ENCODE data around the gene TLR2. TPM values are rescaled to one million over a fixed set of nuclear protein-coding genes. Genes with fewer than 3 reads are reported as not detected.

TLR2 gene
- total and polyA plus RNA-seq, 2 of the 4 experiments (the other 2 are of a cell fraction): under 0.01 to 0.03 TPM

- no TSS peak for BruUV-seq (replicated peaks)
- intact Hi-C loops (cut with micrococcal nuclease): no loop called here
- Histone ChIP-seq H4K5ac (ENCODE audit: low read depth, low read length) (no peak overlapping the region), H3K27me3 (ENCODE audit: control insufficient read depth, insufficient read depth, low read length) (no peaks in the 10 kb centered on the region), H2BK20ac (ENCODE audit: low read depth, low read length) (no peak overlapping the region), H3K36me3 (ENCODE audit: control insufficient read depth, insufficient read depth, low read length) (peaks cover 15% of the 10 kb centered on the region), H2BK5ac (ENCODE audit: low read depth, low read length, poor library complexity, severe bottlenecking) (no peak overlapping the region), H3K9me1 (ENCODE audit: insufficient read depth, low read length) (no peaks in the 10 kb centered on the region), H3K4me2 (ENCODE audit: low read depth, low read length) (no peak overlapping the region), H3K79me1 (ENCODE audit: low read depth in 1 of 2, low read length in 2 of 2) (no peaks in the 10 kb centered on the region), H2BK120ac (ENCODE audit: low read depth, low read length) (no peak overlapping the region), H3K4ac (ENCODE audit: low read depth, low read length) (no peak overlapping the region), H3K14ac (replicated peaks; ENCODE audit: low read depth, low read length) (no peak overlapping the region), H4K20me1 (ENCODE audit: insufficient read depth, low read length) (no peaks in the 10 kb centered on the region), H2AK5ac (ENCODE audit: low read depth, low read length) (no peak overlapping the region), H2BK15ac (ENCODE audit: low read depth, low read length) (no peak overlapping the region), H4K91ac (ENCODE audit: insufficient read depth, low read depth, low read length) (no peak overlapping the region), H3K4me1 (ENCODE audit: control insufficient read depth, insufficient read depth, low read length) (no peaks in the 10 kb centered on the region), H3K9ac (ENCODE audit: low read depth, low read length) (no peak overlapping the region), H3K4me3 (ENCODE audit: insufficient read depth, low read depth, low read length) (no peak overlapping the region), H3K56ac (ENCODE audit: extremely low read depth, insufficient read depth, low read length) (no peak overlapping the region), H2AK9ac (replicated peaks; ENCODE audit: low read depth, low read length, poor library complexity) (no peak overlapping the region), H3K18ac (ENCODE audit: low read depth, low read length) (no peak overlapping the region), H3K23ac (ENCODE audit: low read depth, low read length) (no peak overlapping the region), H3K9me3 (ENCODE audit: control insufficient read depth, insufficient read depth, low read length) (no peaks in the 10 kb centered on the region), H2AFZ (replicated peaks; ENCODE audit: low read length, poor library complexity) (no peak overlapping the region), H4K8ac (ENCODE audit: low read depth in 2 of 2, low read length in 2 of 2) (no peak overlapping the region), H3K27ac (ENCODE audit: insufficient read depth, low read length) (no peak overlapping the region)
- dilution Hi-C loops (cut with HindIII; ENCODE audit: low sequenced_read_pairs, unreplicated experiment): no loop called here
- in situ Hi-C loops (cut with MboI; ENCODE audit: low sequenced_read_pairs): no loop called here
- POLR2A ChIA-PET (ENCODE audit: unreplicated experiment): no interaction called here
- 100% methylated on average over 1 of the region's 3 CpGs; no CpG with 5 or more reads in 1 of the 2 experiments for WGBS, 2 experiments (ENCODE audit: extremely low coverage in 2 of 2, insufficient read length in 1 of 2)
- DNase-seq: no peak
- TF ChIP-seq BHLHE40 (IDR thresholded peaks at IDR 0.05; ENCODE audit: low read depth, low read length): no peak
- no peak for TF ChIP-seq RFX5 (IDR thresholded peaks at IDR 0.05; ENCODE audit: low read depth, low read length)
- TF ChIP-seq CTCF (conservative IDR thresholded peaks at IDR 0.05; ENCODE audit: low read depth, low read length): no peak
- TF ChIP-seq FOS (IDR thresholded peaks at IDR 0.05; ENCODE audit: low read depth, low read length): no peak
- no peak for TF ChIP-seq ELK1 (IDR thresholded peaks at IDR 0.05; ENCODE audit: borderline replicate concordance, low read depth, low read length)
- TF ChIP-seq POLR2A (IDR thresholded peaks at IDR 0.05; ENCODE audit: low read depth, low read length): no peak
- no peak for ATAC-seq (ENCODE audit: low read depth)
- CTCF ChIA-PET: no interaction called here
Observed at GRCh38 chr4:153637201-153637600, 46.9 kb upstream of the TLR2 start.

All from IMR-90 (cell line).